Vagina (tissue), 2 donors: ENCODE results near the gene CCDC92B.

Source experiments
- POLR2A ChIP-seq, 2 donors: fragments of 450-650 bp; IDR thresholded peaks; one replicate each; pipeline ENCODE4 v1.6.1; 2017; ENCODE audit warnings: antibody characterized with exemption in 2 of 2, mild to moderate bottlenecking in 2 of 2, moderate library complexity in 2 of 2
- TF ChIP-seq, protein P1 (sequence below), 3 experiments: fragments of 450-650 bp in 2 of 3; fragments of 200-600 bp in 1 of 3; sonication (generic) in 1 of 3; IDR thresholded peaks; one replicate each; pipeline ENCODE4 v1.5.1; 2017 to 2019; ENCODE audit warnings: antibody characterized with exemption in 3 of 3, mild to moderate bottlenecking in 2 of 3, moderate library complexity in 2 of 3

DNA sequence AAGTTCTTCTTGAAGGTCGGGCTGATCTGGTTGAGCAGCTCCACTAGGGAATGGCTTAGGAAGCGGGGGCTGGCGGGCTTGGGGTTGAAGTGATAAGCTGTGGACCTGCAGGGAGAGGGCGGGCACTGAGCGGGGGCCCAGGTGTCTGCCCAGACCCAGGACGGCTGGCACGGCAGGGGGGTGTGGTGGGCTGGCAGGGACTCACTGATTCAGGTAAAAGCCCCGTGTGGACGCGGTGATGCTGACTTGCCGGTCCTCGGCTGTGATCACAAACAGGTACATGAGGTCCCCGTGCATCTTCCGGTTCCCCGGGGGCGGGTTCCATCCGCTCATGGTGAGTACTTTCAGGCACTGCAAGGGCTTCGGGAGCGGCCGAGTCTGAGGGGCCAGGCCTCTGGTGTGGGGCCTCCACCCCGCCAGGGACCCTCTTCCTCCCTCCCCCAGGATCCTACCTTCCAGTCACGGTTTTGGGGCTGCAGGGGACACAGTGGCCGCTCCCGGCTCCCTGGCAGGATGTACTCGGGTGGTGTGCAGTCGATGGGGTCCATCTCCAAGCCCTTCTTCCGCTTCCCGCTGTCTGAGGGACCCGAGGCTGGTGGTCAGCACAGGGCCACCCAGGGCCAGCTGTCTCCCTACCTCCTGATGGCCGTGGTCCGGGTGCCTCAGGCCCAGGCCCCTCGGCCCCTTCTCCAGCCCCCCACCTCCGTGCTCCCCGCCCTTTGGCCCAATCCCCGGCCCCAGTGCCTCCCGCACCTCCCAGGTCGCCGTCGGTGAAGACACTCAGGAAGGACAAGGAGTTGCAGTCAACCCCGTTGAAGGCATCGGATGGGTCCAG lies 48.1 kb downstream of the CCDC92B start:
- TF ChIP-seq, protein P1, sequence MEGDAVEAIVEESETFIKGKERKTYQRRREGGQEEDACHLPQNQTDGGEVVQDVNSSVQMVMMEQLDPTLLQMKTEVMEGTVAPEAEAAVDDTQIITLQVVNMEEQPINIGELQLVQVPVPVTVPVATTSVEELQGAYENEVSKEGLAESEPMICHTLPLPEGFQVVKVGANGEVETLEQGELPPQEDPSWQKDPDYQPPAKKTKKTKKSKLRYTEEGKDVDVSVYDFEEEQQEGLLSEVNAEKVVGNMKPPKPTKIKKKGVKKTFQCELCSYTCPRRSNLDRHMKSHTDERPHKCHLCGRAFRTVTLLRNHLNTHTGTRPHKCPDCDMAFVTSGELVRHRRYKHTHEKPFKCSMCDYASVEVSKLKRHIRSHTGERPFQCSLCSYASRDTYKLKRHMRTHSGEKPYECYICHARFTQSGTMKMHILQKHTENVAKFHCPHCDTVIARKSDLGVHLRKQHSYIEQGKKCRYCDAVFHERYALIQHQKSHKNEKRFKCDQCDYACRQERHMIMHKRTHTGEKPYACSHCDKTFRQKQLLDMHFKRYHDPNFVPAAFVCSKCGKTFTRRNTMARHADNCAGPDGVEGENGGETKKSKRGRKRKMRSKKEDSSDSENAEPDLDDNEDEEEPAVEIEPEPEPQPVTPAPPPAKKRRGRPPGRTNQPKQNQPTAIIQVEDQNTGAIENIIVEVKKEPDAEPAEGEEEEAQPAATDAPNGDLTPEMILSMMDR (IDR thresholded peaks at IDR 0.05): no peak
- no peak for TF ChIP-seq POLR2A (IDR thresholded peaks at IDR 0.05)
